GM21723 (cell line): ENCODE data around the gene OR4C5.
"Not testable (repeated sequence)": the region's sequence is repeated elsewhere in the genome, so short reads cannot be mapped to it uniquely, and the experiment has no call there.

ENCODE experiments used
- ATAC-seq: cut with Tn5 transposase; IDR thresholded peaks from one replicate; pipeline ENCODE4 v1.9.1; 2021; ENCODE audit warnings: mild to moderate bottlenecking, moderate library complexity; ENCODE audit not compliant: unreplicated experiment

The OR4C5 gene

GRCh38 chr11:48366365-48366764 is at the start of gene OR4C5:
Gene OR4C5 (minus strand): TSS chr11:48366465. CDS start chr11:48366465, 0 bp downstream.
- no peak for ATAC-seq

GRCh38 chr11:48384670-48385069 is 18.4 kb upstream of the OR4C5 start:
- ATAC-seq: no peak

GRCh38 chr11:48384151-48384550 is 17.9 kb upstream of the OR4C5 start:
- ATAC-seq: not testable (repeated sequence)

- not testable (repeated sequence) for ATAC-seq
Measured at GRCh38 chr11:48361289-48361688, 5.0 kb downstream of the OR4C5 start.

GRCh38 chr11:48354677-48355076 is 11.6 kb downstream of the OR4C5 start:
- no peak for ATAC-seq

- no peak for ATAC-seq
Measured at GRCh38 chr11:48354013-48354412, 12.3 kb downstream of the OR4C5 start.

GRCh38 chr11:48346286-48346685 is 20.0 kb downstream of the OR4C5 start:
- ATAC-seq: not testable (repeated sequence)

GRCh38 chr11:48342505-48342904 is 23.8 kb downstream of the OR4C5 start:
- ATAC-seq: not testable (repeated sequence)

GRCh38 chr11:48341466-48341865 is 24.8 kb downstream of the OR4C5 start:
- no peak for ATAC-seq

GRCh38 chr11:48324620-48325019 is 41.6 kb downstream of the OR4C5 start, which contains the start of gene OR4C3:
Gene OR4C3 (plus strand): TSS chr11:48324920. CDS start chr11:48325022, 102 bp downstream.
- ATAC-seq: not testable (repeated sequence)

GRCh38 chr11:48319813-48320212 is 46.5 kb downstream of the OR4C5 start:
- ATAC-seq: not testable (repeated sequence)
